Measurements from ENCODE around the gene TBL1XR1. TPM values are rescaled to one million over a fixed set of nuclear protein-coding genes. Genes with fewer than 3 reads are reported as not detected.

The TBL1XR1 gene
- total and polyA plus RNA-seq, 8 donors = 14.1 to 93.0 (median 47.2) TPM

GRCh38 chr3:177108648-177109047 is 88.6 kb downstream of the TBL1XR1 start:
- Histone ChIP-seq H3K36me3 (no peaks in the 10 kb centered on the region), H3K4me3 (no peak overlapping the region), H3K9me3 (no peaks in the 10 kb centered on the region), H3K27me3 (no peaks in the 10 kb centered on the region), H3K4me1 (peaks cover 9 to 48% (median 43%) of the 10 kb centered on the region in 3 donors), H3K27ac (no peak overlapping the region)
- TF ChIP-seq CTCF (IDR thresholded peaks at IDR 0.05) = no peak
- WGBS, 2 donors = 42 to 50% methylated on average over 2 of the region's 2 CpGs
- no peak for DNase-seq
- ATAC-seq = peak in 1 of 4 donors; percentile 45
- no peak for FAIRE-seq
- intact Hi-C loops (cut with DNase I) = no loop called here

GRCh38 chr3:177107461-177108239 is 89.6 kb downstream of the TBL1XR1 start:
- no peak overlapping the region for H3K27ac ChIP-seq
- H3K4me1 ChIP-seq = peaks cover 16 to 55% (median 53%) of the 10 kb centered on the region in 3 donors
- ATAC-seq = no peak
- no peak for DNase-seq
- no peaks in the 10 kb centered on the region for H3K27me3 ChIP-seq
- H3K9me3 ChIP-seq = no peaks in the 10 kb centered on the region
- no peaks in the 10 kb centered on the region for H3K36me3 ChIP-seq
- no peak for TF ChIP-seq CTCF (IDR thresholded peaks at IDR 0.05)
- no peak for FAIRE-seq
- H3K4me3 ChIP-seq = no peak overlapping the region
- WGBS, 2 donors = 86 to 87% methylated on average over 6 of the region's 6 CpGs
- intact Hi-C loops (cut with DNase I) = no loop called here

- no peak for TF ChIP-seq CTCF (IDR thresholded peaks at IDR 0.05)
- intact Hi-C loops (cut with DNase I) = no loop called here
- ATAC-seq (no peak), DNase-seq (no peak), FAIRE-seq (no peak)
- H3K36me3 ChIP-seq = no peaks in the 10 kb centered on the region
- 88% methylated on average over 3 of the region's 3 CpGs for WGBS, 2 donors
- peaks cover 16 to 60% (median 54%) of the 10 kb centered on the region in 3 donors for H3K4me1 ChIP-seq
- no peaks in the 10 kb centered on the region for H3K27me3 ChIP-seq
- no peak overlapping the region for H3K4me3 ChIP-seq
- H3K27ac ChIP-seq = no peak overlapping the region
- H3K9me3 ChIP-seq = no peaks in the 10 kb centered on the region
Observed at GRCh38 chr3:177106594-177106993, 90.7 kb downstream of the TBL1XR1 start.

GRCh38 chr3:177106184-177106583 is 91.1 kb downstream of the TBL1XR1 start:
- no peak for FAIRE-seq
- H3K36me3 ChIP-seq = no peaks in the 10 kb centered on the region
- no peaks in the 10 kb centered on the region for H3K27me3 ChIP-seq
- no peak for TF ChIP-seq CTCF (IDR thresholded peaks at IDR 0.05)
- no peak overlapping the region for H3K4me3 ChIP-seq
- H3K9me3 ChIP-seq = no peaks in the 10 kb centered on the region
- ATAC-seq = peak in 3 of 4 donors; percentile 12 to 56 (median 32)
- DNase-seq = no peak
- peaks cover 16 to 56% (median 50%) of the 10 kb centered on the region in 3 donors for H3K4me1 ChIP-seq
- intact Hi-C loops (cut with DNase I) = no loop called here
- WGBS, 2 donors = 71 to 72% methylated on average over 7 of the region's 7 CpGs
- H3K27ac ChIP-seq = no peak overlapping the region

- ATAC-seq (peak in 2 of 4 donors; percentile 33 to 45), FAIRE-seq (no peak)
- 40 to 47% methylated on average over 4 of the region's 4 CpGs for WGBS, 2 donors
Observed at GRCh38 chr3:177105623-177106022, 91.7 kb downstream of the TBL1XR1 start.

More at GRCh38 chr3:177105623-177106022, 91.7 kb downstream of the TBL1XR1 start:
- no peak for DNase-seq
- no peaks in the 10 kb centered on the region for H3K9me3 ChIP-seq
- no peaks in the 10 kb centered on the region for H3K36me3 ChIP-seq
- H3K4me1 ChIP-seq = peaks cover 16 to 55% (median 45%) of the 10 kb centered on the region in 3 donors
- no peaks in the 10 kb centered on the region for H3K27me3 ChIP-seq
- intact Hi-C loops (cut with DNase I) = no loop called here
- H3K27ac ChIP-seq = no peak overlapping the region
- no peak for TF ChIP-seq CTCF (IDR thresholded peaks at IDR 0.05)
- H3K4me3 ChIP-seq = no peak overlapping the region

All from pancreas (tissue), 10 donors.